ENCODE data around the gene RNGTT. TPM values are rescaled to one million over a fixed set of nuclear protein-coding genes. Genes with fewer than 3 reads are reported as not detected.
"Not testable (repeated sequence)": the region's sequence is repeated elsewhere in the genome, so short reads cannot be mapped to it uniquely, and the experiment has no call there.

The RNGTT gene
- total RNA-seq, 2 donors from 2014 or later: 13.5 to 20.5 TPM

- no peak for DNase-seq (ENCODE audit: low spot score)
- no peak for TF ChIP-seq CTCF (IDR thresholded peaks at IDR 0.05)
- no peak overlapping the region for H3K4me3 ChIP-seq
These were observed 9.3 kb upstream of the RNGTT start for GRCh38 chr6:88972504-88973423.

GRCh38 chr6:88970301-88970700 is 6.9 kb upstream of the RNGTT start:
- Histone ChIP-seq H3K27me3 (replicated peaks; ENCODE audit: insufficient read depth) (no peaks in the 10 kb centered on the region), H3K4me1 (ENCODE audit: control insufficient read depth in 1 of 2, low read depth in 2 of 2) (no peaks in the 10 kb centered on the region), H3K27ac (no peak overlapping the region), H3K4me3 (no peak overlapping the region), H3K9me3 (no peaks in the 10 kb centered on the region), H3K36me3 (no peaks in the 10 kb centered on the region)
- no peak for TF ChIP-seq CTCF (IDR thresholded peaks at IDR 0.05)
- DNase-seq (ENCODE audit: low spot score): no peak
- no peak for ATAC-seq (ENCODE audit: insufficient number of reproducible peaks, low FRiP score, low read depth)

More at GRCh38 chr6:88972504-88973423, 9.3 kb upstream of the RNGTT start:
- Histone ChIP-seq H3K36me3 (no peaks in the 10 kb centered on the region), H3K4me1 (ENCODE audit: control insufficient read depth in 1 of 2, low read depth in 2 of 2) (no peaks in the 10 kb centered on the region), H3K27ac (no peak overlapping the region), H3K27me3 (replicated peaks; ENCODE audit: insufficient read depth) (no peaks in the 10 kb centered on the region), H3K9me3 (no peaks in the 10 kb centered on the region)
- no peak for ATAC-seq (ENCODE audit: insufficient number of reproducible peaks, low FRiP score, low read depth)

GRCh38 chr6:88969255-88969654 is 5.8 kb upstream of the RNGTT start:
- DNase-seq (ENCODE audit: low spot score); ATAC-seq (ENCODE audit: insufficient number of reproducible peaks, low FRiP score, low read depth); H3K4me1 ChIP-seq (ENCODE audit: control insufficient read depth in 1 of 2, low read depth in 2 of 2); H3K9me3 ChIP-seq; H3K27me3 ChIP-seq (replicated peaks; ENCODE audit: insufficient read depth); H3K4me3 ChIP-seq; H3K36me3 ChIP-seq; H3K27ac ChIP-seq: not testable (repeated sequence)

GRCh38 chr6:88967891-88968290 is 4.5 kb upstream of the RNGTT start:
- H3K4me1 ChIP-seq (ENCODE audit: control insufficient read depth in 1 of 2, low read depth in 2 of 2): peaks cover 5 to 10% of the 10 kb centered on the region in 2 donors
- ATAC-seq (ENCODE audit: insufficient number of reproducible peaks, low FRiP score, low read depth): no peak
- no peak overlapping the region for H3K4me3 ChIP-seq
- H3K36me3 ChIP-seq: no peaks in the 10 kb centered on the region
- H3K9me3 ChIP-seq: no peaks in the 10 kb centered on the region
- no peaks in the 10 kb centered on the region for H3K27me3 ChIP-seq (replicated peaks; ENCODE audit: insufficient read depth)
- no peak for DNase-seq (ENCODE audit: low spot score)
- no peak for TF ChIP-seq CTCF (IDR thresholded peaks at IDR 0.05)
- no peak overlapping the region for H3K27ac ChIP-seq

- no peaks in the 10 kb centered on the region for H3K27me3 ChIP-seq (replicated peaks; ENCODE audit: insufficient read depth)
- DNase-seq (ENCODE audit: low spot score) (no peak), ATAC-seq (ENCODE audit: insufficient number of reproducible peaks, low FRiP score, low read depth) (no peak)
- no peaks in the 10 kb centered on the region for H3K36me3 ChIP-seq
- no peak for TF ChIP-seq CTCF (IDR thresholded peaks at IDR 0.05)
- H3K27ac ChIP-seq: no peak overlapping the region
- H3K9me3 ChIP-seq: no peaks in the 10 kb centered on the region
- H3K4me1 ChIP-seq (ENCODE audit: control insufficient read depth in 1 of 2, low read depth in 2 of 2): peaks cover 8 to 16% of the 10 kb centered on the region in 2 donors
- no peak overlapping the region for H3K4me3 ChIP-seq
These were observed 2.3 kb upstream of the RNGTT start for GRCh38 chr6:88965691-88966090.
